SHP77 treated with DMSO at 0.1 percent for 48 hours (cell line): Measurements from ENCODE around the gene PTCH1.

Source experiments
- DNase-seq: peaks from one replicate; lab custom pipeline; 2025; lab: John Stamatoyannopoulos, UW

Gene PTCH1

GRCh38 chr9:95516734-95517558 lies at the start of gene PTCH1:
TSS of gene PTCH1 (minus strand) at chr9:95516971.
- DNase-seq, result no peak

DNA sequence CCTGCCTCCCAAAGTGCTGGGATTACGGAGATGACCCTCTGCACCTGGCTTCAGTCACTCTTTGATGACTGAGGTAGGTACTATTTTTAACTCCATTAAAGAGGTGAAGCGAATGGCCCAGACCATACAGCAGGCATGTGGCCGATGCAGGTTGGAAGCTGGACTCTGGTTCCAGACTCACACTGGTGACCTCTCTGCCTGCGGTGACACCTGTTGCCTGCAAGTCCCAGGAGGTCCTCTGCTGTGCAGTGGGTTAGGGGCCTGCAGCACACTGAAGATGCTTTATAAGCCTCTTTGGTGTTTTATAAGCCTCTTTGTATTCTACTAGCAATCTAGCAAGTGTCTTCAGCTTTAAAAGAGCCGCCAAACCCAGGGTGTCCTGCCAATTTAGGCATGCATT lies 49.2 kb upstream of the PTCH1 start:
- DNase-seq, result no peak

DNA sequence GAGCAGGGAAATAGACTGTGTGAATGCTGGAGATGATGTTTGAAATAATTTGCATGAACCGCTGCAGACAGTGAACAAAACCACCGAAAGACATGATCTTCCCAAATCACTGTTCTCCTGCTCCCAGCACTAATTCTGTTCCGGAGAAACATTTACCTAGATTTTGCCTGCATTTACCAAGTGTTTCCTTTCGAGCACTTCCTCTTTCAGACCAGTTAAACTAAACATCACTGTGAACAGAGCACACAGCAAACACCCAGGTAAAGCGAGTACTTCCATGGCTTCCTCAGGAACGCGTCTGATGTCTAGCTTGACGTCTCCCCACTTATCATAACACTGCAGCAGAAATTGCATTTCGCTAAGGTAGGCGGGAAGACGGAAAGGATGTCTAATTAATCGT lies 45.1 kb upstream of the PTCH1 start:
- DNase-seq, result no peak

DNA sequence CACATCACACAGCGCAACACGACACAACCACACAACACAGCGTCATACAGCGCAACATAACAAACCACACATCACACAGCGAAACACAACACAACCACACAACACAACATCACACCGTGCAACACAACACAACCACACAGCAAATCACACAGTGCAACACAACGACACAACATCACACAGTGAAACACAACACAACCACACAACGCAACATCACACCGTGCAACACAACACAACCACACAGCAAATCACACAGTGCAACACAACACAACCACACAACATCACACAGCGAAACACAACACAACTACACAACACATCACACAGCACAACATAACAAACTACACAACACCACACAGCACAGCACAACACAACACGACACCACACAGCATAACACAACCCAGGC lies 40.4 kb upstream of the PTCH1 start:
- DNase-seq, result no peak

GRCh38 chr9:95556521-95556920 lies 39.8 kb upstream of the PTCH1 start:
- no peak for DNase-seq

DNA sequence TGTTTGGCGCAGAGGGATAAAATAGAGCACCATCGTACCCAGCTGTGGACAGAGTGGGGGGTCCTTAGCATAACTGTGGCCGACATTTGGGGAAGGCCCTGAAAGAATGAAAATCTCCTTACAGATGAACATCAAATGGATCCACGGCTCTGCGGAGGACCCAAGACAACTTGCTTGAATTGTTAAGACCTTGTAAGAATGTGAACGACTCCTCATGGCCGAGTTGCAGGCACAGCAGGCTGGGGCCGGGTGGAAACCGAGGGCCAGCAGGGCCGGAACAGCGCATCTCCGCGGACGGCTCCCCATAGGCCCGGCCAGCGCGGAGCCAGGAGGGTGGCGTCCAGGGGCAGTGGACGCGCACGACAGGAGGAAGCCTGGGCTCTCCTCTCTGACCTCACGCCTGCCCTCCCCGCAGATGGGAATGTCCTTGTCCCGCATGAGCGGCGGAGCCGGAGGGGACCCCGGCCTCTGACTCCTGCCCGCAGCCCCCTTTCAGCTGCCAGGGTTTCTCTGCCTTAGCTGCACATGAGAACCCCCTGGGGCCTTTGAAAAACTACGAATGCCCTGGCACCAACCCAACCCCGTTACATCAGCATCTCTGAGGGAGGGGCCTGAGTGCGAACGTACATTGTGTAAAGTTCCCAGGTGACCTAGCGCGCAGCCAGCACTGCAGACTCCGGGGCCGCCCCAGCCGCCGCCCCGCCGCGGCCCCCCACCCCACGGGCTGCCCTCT lies 36.2 kb upstream of the PTCH1 start:
- DNase-seq, result no peak

DNA sequence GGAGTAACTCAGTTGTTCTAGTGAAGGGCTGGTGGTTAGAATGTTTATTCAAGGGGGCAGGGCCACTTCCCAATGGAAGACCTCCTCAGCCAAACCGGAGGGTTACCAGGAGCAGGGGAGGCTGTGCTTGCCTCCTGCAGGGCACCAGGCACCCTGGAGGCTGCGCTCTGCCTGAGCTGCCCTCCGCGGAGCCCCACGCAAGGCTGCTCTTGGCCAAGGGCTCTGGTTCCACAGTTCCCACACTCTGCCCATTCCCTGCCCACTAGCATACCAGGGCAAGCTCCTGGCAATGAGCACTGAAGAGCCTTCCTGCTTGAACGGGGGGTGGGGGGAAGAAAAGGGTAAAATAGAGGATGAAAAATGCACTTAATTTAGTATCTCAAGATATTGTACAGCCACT lies 35.5 kb upstream of the PTCH1 start:
- no peak for DNase-seq

DNA sequence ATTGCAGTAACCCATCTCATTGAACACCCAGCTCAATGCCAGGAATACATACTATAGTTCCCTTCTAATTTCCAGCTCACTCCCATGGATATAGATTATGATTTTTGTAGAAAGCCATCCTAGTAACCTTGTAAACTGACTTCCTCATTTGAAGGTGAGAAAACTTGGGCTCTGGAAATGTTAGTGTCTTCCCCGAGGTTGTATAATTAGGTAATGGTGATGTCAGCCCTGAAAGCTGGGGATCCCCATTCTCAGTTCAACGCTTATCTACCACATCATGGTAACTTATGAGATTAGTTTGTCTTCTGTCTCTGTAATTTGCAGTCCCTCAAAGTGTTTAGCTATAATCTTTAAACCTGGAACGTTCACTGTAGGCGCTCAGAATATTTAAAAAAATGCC lies 34.6 kb upstream of the PTCH1 start:
- DNase-seq, result no peak

DNA sequence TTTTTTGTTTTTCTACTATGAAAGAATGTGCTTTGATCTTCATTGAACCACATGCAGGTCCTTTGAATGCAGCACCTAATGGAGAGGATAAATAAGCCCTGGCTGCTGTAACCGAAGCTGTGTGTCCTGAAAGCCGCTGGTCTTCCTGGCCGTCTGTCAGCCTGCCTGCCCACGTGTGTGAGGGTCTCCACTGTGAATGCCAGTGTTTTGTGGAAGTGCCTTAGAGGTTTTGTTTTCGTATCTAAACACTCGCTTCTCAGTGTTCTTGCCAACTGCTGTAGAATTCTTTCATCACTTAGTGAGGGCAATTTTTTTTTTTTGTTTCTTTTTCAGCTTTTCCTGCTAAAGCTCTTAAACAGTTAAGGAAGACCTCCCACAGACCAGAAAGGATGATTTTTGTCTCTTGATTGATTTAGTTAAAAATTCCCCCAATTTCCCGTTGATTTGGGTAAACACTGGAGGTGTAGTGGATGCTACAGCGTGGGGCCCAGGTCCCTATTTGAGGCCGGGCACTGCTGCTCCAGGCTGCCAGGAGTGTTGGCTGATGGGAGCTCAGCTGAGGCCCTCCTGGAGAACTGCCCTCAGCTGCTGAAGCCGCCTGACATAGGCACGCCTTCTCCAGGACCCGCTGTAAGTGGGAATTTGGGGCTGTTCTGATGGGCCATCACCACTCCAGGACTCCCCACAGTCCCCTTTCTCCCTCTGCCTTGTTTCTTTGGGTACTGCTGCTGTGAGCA lies 29.2 kb upstream of the PTCH1 start:
- no peak for DNase-seq

- DNase-seq, result no peak
These were observed 17.4 kb upstream of the PTCH1 start for GRCh38 chr9:95533996-95534680.

- DNase-seq, result no peak
These were observed 13.1 kb upstream of the PTCH1 start for GRCh38 chr9:95529910-95530309.

DNA sequence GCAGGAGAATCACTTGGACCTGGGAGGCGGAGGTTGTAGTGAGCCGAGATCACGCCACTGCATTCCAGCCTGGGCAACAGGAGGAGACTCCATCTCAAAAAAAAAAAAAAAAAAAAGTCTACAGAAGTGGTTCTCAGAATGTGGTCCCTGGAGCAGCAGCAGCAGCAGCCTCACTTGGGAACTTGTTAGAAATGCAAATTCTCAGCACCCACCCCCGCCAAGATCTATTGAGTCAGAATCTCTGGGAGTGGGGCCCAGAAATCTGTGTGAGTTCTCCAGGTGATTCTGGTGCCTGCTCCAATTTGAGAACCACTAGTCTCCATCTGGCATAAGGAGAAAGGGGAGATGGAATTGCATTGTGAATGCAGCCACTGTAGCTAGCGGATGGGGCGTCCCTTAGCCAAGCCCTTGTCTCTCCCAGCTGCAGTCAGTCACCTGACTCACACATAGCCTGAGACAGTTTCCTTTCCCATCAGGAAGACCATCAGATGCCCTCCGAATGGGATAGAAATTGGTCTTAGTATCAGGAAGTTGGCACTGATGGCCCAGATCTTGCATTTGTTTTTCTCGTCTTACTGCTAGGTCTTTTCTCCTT lies 12.2 kb upstream of the PTCH1 start:
- DNase-seq, result no peak

DNA sequence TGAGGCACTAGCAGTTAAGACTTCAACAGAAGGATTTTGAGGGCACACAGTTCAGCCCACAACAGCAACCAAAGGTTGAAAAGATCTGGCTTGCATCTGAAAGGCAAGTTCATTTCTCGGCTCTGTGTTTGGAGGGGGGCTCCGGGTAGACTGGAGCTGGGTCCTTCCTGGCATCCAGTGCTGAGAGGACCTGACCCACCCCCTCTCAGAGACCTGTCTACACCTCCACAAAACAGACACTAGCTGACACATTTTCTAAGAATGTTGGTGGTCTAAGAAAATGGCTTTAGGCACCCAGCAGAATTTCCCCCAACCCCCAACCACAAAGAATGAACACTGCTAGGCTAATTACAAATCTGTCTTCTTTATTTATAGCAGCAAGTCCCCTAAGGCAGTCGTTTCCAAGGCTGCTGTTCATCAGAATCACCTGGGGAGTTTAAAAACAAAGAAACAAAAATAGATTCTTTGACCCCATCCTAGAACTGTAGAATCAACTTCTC lies 6.2 kb upstream of the PTCH1 start:
- no peak for DNase-seq

DNA sequence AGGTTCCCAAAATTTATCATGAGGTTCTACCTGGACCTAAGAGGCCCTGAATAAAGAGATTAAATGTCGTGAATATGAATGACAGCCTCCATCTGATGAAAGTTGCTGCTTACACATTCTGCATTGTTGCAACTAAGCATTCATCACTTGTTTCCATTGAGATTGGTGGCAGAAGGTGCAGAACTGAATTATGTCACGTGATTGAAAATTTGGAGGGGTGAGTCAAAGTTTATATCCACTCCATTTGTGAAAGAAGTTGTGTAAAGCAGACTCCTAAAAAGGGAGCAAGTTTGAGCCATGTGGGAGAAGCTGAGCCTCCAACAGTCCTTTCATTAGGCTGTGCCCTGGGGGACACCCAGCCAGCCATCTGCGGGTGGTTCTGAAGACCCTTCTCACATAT lies 4.9 kb upstream of the PTCH1 start:
- no peak for DNase-seq

DNA sequence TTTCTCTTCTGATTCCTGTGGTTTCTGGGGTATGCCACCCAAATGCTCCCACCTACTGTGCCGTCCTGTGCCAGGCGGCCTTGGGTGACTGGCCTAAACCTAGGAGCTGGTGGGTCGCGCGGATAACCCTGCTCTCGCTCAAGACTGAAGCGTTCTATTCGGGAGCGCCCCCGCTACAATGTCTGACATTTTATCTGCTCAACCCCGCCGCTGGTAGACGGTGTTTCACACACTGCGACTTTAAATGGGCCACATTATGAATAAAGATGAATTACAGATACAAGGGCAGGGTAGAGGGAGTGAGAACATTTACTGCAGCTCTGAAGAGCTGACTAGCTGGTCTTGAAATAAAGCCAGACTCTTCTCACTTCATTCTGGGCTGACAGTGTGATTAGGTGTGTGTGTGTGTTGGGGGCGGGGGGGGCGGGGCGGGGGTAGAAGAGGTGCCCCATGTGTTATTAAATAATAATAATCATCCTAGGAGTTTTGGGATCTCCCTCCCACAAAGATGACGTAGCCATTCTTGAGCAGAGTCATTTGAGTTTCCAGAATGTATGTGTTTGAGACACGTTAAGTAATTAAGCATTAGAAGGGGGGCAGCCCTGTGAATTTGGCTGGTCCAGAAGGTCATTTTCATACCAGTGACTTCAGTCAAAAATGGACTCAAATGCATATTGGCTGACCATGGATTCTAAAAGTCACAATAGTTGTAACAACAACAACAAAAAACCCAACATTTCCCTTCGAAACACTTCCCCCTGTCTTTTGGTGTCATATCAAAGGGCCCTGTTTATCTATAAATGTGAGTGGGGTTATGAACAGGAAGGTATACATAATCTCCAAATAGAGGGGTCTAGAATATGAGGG lies 1.0 kb upstream of the PTCH1 start:
- no peak for DNase-seq

- DNase-seq, result no peak
These were observed 494 bp downstream of the PTCH1 start for GRCh38 chr9:95516221-95516733.

DNA sequence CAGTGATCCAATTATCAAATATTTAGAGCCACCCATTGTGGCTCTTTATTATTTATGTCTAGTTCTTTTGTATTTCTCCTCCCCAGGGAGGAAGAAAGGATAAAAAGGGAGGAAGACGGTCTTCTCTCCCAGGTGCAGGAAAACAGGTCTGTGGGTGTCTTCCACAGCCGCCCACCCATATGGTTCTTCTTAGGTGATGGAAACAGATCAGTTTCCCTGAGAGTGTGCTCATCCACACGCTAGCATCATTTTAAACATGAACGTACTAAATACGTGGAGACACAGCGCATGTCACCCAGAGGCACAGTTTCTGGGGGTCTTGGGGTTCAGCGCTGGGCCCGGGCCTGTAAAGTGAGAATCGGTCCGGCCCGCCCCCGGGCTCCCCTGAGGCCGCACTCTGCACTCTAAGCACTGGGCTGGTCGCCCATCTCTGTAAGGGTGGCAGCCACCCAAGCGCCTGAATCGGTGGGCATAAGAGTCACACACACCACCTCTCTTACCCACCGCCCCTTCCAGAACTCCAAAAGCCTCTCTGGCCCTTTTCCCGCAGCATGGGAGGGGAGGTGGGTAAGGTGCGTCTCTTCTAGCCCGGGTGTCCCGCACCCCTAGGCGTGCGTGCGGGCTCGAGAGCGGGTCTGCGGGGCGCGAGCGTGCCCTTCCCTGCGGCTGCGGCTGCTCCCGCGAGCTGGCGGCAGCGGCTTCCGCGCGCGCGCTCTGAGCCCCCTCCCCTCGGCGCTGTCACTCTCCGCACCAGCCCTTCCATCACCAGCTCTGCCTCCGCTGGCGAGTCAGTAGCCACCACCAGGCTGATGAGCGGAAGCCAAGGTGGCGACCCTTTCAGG lies 1.3 kb downstream of the PTCH1 start:
- peak; percentile 7 for DNase-seq

DNA sequence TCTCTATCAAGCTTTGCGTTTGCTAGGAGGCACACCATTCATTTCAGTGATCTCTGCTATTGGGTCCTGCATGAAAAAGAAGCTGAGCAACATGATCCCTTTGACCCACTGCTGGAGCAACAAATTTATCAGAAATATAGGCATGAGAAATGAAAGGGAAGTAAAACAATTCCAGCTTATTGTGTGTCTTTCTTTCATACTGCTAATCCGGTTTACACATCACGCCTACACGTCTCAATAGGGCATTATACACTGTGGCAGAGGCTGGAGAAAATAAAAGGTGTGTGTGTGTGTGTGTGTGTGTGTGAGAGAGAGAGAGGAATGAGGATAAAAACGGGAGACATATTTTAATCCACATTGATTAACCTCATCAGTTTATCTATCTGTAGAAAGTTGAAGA lies 2.4 kb downstream of the PTCH1 start:
- no peak for DNase-seq

DNA sequence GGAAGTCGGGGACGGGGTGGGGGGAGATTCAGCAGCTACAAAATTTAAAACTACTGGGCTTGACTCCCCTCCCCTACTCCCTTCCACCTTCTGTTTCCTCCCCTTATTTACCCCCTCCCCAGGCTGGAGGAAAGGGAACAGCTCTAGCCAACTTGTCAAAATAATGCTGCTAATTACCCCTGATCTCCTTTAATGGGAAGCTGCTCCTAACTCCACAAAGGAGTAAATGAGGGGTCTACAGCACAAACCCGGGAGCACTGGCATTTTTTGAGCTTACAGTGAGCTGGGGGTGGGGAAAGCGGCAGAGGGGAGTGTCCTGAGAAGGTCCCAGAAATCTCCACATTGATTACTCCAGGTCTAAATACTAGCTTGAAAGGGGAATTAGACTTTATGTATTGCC lies 3.1 kb downstream of the PTCH1 start:
- no peak for DNase-seq

- DNase-seq, result no peak
These were observed 4.1 kb downstream of the PTCH1 start for GRCh38 chr9:95512709-95513095.
